HG03139 (cell line): ENCODE data around the gene GOLGA6D.
"Not testable (repeated sequence)": the region's sequence is repeated elsewhere in the genome, so short reads cannot be mapped to it uniquely, and the experiment has no call there.

ENCODE experiments used
- ATAC-seq: cut with Tn5 transposase; IDR thresholded peaks from one replicate; pipeline ENCODE4 v1.9.1; 2021; ENCODE audit not compliant: unreplicated experiment

The GOLGA6D gene

GRCh38 chr15:75284152-75284551 is 1.5 kb downstream of the GOLGA6D start:
- ATAC-seq, result not testable (repeated sequence)

- ATAC-seq, result not testable (repeated sequence)
These were observed 11.0 kb downstream of the GOLGA6D start for GRCh38 chr15:75293660-75294059.

- not testable (repeated sequence) for ATAC-seq
These were observed 16.1 kb downstream of the GOLGA6D start for GRCh38 chr15:75298541-75299310.

- ATAC-seq, result not testable (repeated sequence)
These were observed 16.7 kb downstream of the GOLGA6D start for GRCh38 chr15:75299311-75299688.

DNA sequence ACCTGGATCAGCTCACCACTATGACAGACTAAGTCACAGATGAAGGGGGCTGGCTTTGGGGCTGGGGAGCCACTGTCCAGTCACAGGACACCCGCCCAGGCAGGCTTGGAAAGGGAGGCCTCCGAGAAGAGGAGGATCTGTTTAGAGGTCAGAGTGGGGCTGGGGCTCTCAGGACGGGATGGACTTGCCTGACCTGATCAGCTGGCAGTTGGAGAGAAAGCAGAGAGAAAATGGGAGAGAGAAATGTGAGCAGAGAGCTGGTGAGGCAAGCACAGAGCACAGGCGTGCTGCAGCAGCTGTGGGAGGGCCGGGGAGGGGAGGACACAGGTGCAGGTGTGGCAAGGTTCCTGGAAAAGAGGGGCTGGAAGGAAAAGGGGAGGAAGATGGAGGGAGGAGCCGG is 17.4 kb downstream of the GOLGA6D start:
- not testable (repeated sequence) for ATAC-seq

GRCh38 chr15:75302318-75302717 is 19.7 kb downstream of the GOLGA6D start:
- ATAC-seq, result no peak

- not testable (repeated sequence) for ATAC-seq
These were observed 20.1 kb downstream of the GOLGA6D start for GRCh38 chr15:75302753-75303152.

GRCh38 chr15:75306188-75306587 is 23.6 kb downstream of the GOLGA6D start:
- no peak for ATAC-seq

- ATAC-seq, result no peak
These were observed 25.2 kb downstream of the GOLGA6D start for GRCh38 chr15:75307778-75308390.

DNA sequence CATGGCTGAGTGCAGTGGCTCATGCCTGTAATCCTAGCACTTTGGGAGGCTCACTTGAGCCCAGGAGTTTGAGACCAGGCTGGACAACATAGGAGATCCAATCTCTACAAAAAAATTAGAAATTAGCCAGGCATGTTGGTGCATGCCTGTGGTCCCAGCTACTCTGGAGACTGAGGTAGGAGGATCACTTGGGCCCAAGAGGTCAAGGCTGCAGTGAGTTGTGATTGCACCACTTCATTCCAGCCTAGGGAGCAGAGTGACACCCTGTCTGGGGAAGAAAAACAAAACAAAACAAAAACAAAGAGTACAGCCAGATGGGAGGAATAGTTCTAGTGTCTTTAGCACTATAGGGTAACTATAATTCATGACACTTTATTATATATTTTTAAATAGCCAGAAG is 27.1 kb downstream of the GOLGA6D start:
- no peak for ATAC-seq

DNA sequence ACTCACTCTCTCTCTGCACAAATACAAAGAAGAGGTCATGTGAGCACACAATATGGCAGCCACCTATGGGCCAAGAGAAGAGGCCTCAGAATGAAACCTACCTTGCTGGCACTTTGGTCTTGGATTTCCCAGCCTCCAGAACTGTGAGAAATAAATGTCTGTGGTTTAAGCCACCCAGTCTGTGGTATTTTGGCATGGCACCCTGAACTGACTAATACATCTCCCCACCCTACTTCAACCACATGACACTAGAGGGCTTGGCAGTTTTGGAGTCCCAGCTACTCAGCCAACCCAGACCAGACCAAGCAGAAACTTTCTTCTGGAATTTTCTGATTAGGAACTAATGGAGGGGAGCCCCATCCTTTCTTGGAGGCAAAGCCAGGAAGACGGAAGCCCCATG is 29.9 kb downstream of the GOLGA6D start:
- not testable (repeated sequence) for ATAC-seq

GRCh38 chr15:75313116-75313845 is 30.6 kb downstream of the GOLGA6D start:
- no peak for ATAC-seq

GRCh38 chr15:75314552-75315290 is 32.1 kb downstream of the GOLGA6D start:
- ATAC-seq, result no peak

DNA sequence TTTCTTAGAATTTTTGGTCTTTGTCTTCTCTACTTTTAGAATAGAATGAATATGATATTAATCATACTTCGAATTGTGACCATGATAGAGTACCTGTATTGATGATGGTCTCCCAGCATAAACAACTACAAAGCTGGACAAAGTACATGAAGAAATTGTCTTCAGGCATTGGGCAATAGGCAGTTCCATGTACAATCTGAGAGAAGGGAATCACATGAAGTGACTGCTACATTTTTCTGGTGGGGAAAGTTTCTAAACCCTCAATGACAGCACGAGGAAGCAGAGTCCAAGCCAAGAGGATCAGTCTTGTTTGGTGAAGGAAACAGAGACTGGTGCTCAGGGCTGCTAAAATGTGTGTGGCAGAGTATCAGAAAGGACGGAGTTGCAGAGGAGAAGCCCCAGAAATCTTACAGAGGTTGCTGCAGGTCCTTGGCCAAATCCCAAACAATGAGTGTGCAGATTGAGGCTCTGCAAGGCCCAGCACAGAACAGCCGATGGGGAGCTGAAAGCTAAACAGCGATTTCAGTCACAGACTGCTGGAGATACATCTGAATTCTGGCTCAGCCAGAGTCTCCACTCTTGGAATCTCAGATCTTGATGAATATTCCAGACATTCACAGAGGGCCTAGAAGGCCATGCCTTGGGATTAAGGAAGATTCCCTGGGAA is 36.7 kb downstream of the GOLGA6D start:
- ATAC-seq, result not testable (repeated sequence)

GRCh38 chr15:75321711-75322110 is 39.1 kb downstream of the GOLGA6D start:
- no peak for ATAC-seq

DNA sequence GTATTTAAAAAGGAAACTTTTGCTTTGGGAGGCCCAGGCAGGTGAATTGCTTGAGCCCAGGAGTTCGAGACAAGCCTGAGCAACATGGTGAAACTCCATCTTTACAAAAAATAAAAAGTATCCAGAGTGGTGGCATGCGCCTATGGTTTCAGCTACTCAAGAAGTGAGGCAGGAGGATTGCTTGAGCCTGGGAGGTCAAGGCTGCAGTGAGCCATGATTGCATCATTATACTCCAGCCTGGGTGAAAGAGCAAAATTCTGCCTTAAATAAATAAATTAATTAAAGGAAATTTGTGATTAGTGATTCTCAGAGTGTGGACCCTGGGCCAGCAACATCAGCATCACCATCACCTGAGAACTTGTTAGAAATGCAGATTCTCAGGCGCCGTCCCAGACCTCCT is 43.3 kb downstream of the GOLGA6D start:
- no peak for ATAC-seq

DNA sequence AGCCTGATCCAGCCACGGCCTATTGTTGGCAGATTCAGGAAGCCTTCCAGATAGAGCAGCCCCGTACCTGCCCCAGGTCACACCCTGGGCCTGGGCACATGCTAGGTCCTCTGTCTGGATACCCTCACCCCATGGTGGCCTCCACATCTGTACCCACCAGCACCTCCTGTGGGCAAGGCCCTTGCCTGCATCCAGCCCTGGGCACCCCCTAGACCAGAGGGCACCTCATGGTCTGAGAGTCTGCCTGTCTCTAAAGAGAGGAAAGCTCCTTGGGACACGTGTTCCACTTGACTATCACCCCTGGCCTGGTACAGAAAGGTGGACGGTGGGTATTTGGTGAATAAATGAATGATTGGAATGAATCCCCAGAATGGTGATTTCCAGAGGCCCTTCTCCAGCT is 44.4 kb downstream of the GOLGA6D start:
- no peak for ATAC-seq

DNA sequence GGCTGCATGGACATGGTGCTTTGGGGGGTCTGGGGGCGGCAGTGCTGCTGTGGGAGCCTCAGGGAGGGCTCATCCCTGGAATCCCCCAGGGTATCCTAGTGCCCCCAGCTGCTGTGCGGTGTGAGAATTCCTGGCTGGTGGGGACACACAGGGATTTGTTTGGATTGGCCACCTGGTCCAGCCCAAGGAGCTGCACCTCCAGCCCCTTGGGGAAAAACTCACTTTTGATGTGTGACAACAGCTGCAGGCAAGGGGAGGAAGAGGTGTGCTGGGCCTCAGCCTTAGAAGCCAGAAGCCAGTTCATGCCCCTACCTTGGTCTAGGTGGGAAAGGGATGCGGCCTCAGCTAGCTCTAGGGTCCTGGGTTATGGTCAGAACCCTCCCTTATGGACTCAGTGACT is 44.9 kb downstream of the GOLGA6D start:
- ATAC-seq, result no peak

- no peak for ATAC-seq
These were observed 46.1 kb downstream of the GOLGA6D start for GRCh38 chr15:75328493-75329314.

DNA sequence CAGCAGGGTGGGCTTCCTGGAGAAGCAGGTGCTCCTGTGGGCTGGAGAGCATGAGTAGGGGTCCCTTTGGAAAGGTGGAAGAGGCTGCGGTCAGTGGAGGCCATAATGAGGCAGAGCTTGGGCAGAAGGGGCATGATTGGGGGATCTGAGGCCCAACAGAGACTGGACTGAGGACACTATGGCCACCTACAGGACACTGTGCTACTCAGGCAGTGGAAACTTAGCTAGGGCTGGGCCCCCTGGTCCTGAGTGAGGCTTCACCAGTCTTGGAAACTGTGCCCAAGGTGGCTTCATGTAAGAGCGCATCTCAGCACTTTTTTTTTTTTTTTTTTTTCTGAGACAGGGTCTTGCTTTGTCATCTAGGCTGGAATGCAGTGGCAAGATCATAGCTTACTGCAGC is 46.9 kb downstream of the GOLGA6D start:
- no peak for ATAC-seq
